Parathyroid adenoma (tissue), 2 donors: ENCODE data around the gene SLC17A3.

Experiments
- H2AFZ ChIP-seq: fragments of 300-600 bp; sonication (generic); one replicate; pipeline ENCODE4 v1.7.0; 2017; ENCODE audit warnings: antibody characterized with exemption, mild to moderate bottlenecking
- H3K27ac ChIP-seq: fragments of 300-600 bp; sonication (generic); one replicate; pipeline ENCODE4 v1.7.0; 2017
- H3K27me3 ChIP-seq: fragments of 300-600 bp; sonication (generic); one replicate; pipeline ENCODE4 v1.7.0; 2017; ENCODE audit warnings: low read length; ENCODE audit not compliant: control insufficient read depth, insufficient read depth
- H3K36me3 ChIP-seq: fragments of 300-600 bp; sonication (generic); one replicate; pipeline ENCODE4 v1.7.0; 2017; ENCODE audit warnings: low read length; ENCODE audit not compliant: control insufficient read depth, insufficient read depth
- H3K4me1 ChIP-seq: fragments of 300-600 bp; sonication (generic); one replicate; pipeline ENCODE4 v1.7.0; 2017; ENCODE audit warnings: control low read depth
- H3K4me2 ChIP-seq: fragments of 300-600 bp; sonication (generic); one replicate; pipeline ENCODE4 v1.7.0; 2017; ENCODE audit warnings: low read length
- H3K4me3 ChIP-seq: fragments of 300-600 bp; sonication (generic); one replicate; pipeline ENCODE4 v1.7.0; 2017; ENCODE audit warnings: low read depth, low read length
- H3K79me2 ChIP-seq: fragments of 300-600 bp; sonication (generic); one replicate; pipeline ENCODE4 v1.7.0; 2017; ENCODE audit warnings: control low read depth
- H3K9ac ChIP-seq: fragments of 300-600 bp; sonication (generic); one replicate; pipeline ENCODE4 v1.7.0; 2017; ENCODE audit warnings: mild to moderate bottlenecking
- H3K9me3 ChIP-seq: fragments of 300-600 bp; sonication (generic); one replicate; pipeline ENCODE4 v1.7.0; 2017; ENCODE audit warnings: low read length; ENCODE audit not compliant: control insufficient read depth
- CTCF ChIP-seq: fragments of 300-600 bp; sonication (generic); IDR thresholded peaks from one replicate; pipeline ENCODE4 v1.7.0; 2017; ENCODE audit warnings: antibody characterized with exemption, mild to moderate bottlenecking
- donor health status: primary hyperparathyroidism.

Gene SLC17A3

GRCh38 chr6:25874118-25874517 is at the start of gene SLC17A3:
SLC17A3 (minus strand) TSS chr6:25874243; CDS start chr6:25868387, 5,856 bp downstream.
- Histone ChIP-seq H3K36me3 (no peaks in the 10 kb centered on the region), H3K4me2 (no peak within 1 kb of the TSS), H3K79me2 (no peaks in the 10 kb centered on the region), H3K9ac (no peak within 1 kb of the TSS), H3K27me3 (no peaks in the 10 kb centered on the region), H3K27ac (no peak within 1 kb of the TSS), H3K4me1 (no peaks in the 10 kb centered on the region), H3K9me3 (no peaks in the 10 kb centered on the region), H3K4me3 (no peak within 1 kb of the TSS), H2AFZ (no peak within 1 kb of the TSS)
- TF ChIP-seq CTCF: no peak

- H3K4me3 ChIP-seq: no peak overlapping the region
- no peak for TF ChIP-seq CTCF
- H3K4me1 ChIP-seq: no peaks in the 10 kb centered on the region
- H3K4me2 ChIP-seq: no peak overlapping the region
- H3K27me3 ChIP-seq: no peaks in the 10 kb centered on the region
- H3K79me2 ChIP-seq: no peaks in the 10 kb centered on the region
- no peak overlapping the region for H3K27ac ChIP-seq
- no peak overlapping the region for H3K9ac ChIP-seq
- no peaks in the 10 kb centered on the region for H3K9me3 ChIP-seq
- H3K36me3 ChIP-seq: no peaks in the 10 kb centered on the region
- no peak overlapping the region for H2AFZ ChIP-seq
Observed at GRCh38 chr6:25922301-25922700, 48.3 kb upstream of the SLC17A3 start.

- no peak overlapping the region for H3K4me2 ChIP-seq
- H3K36me3 ChIP-seq: no peaks in the 10 kb centered on the region
- no peaks in the 10 kb centered on the region for H3K79me2 ChIP-seq
- TF ChIP-seq CTCF: no peak
- H3K27me3 ChIP-seq: no peaks in the 10 kb centered on the region
- no peaks in the 10 kb centered on the region for H3K4me1 ChIP-seq
- no peaks in the 10 kb centered on the region for H3K9me3 ChIP-seq
- no peak overlapping the region for H3K9ac ChIP-seq
- H2AFZ ChIP-seq: no peak overlapping the region
- H3K27ac ChIP-seq: no peak overlapping the region
- no peak overlapping the region for H3K4me3 ChIP-seq
Observed at GRCh38 chr6:25921525-25922203, 47.6 kb upstream of the SLC17A3 start.

GRCh38 chr6:25919657-25920056 is 45.6 kb upstream of the SLC17A3 start:
- H3K9me3 ChIP-seq: no peaks in the 10 kb centered on the region
- H3K4me2 ChIP-seq: no peak overlapping the region
- H3K79me2 ChIP-seq: no peaks in the 10 kb centered on the region
- H3K4me1 ChIP-seq: no peaks in the 10 kb centered on the region
- no peaks in the 10 kb centered on the region for H3K27me3 ChIP-seq
- no peak overlapping the region for H3K9ac ChIP-seq
- TF ChIP-seq CTCF: no peak
- no peaks in the 10 kb centered on the region for H3K36me3 ChIP-seq
- no peak overlapping the region for H3K27ac ChIP-seq
- H3K4me3 ChIP-seq: no peak overlapping the region
- H2AFZ ChIP-seq: no peak overlapping the region

GRCh38 chr6:25918083-25918683 is 44.1 kb upstream of the SLC17A3 start:
- no peaks in the 10 kb centered on the region for H3K9me3 ChIP-seq
- H3K27me3 ChIP-seq: no peaks in the 10 kb centered on the region
- H3K9ac ChIP-seq: no peak overlapping the region
- no peak overlapping the region for H3K27ac ChIP-seq
- no peaks in the 10 kb centered on the region for H3K4me1 ChIP-seq
- H3K36me3 ChIP-seq: no peaks in the 10 kb centered on the region
- H3K4me3 ChIP-seq: no peak overlapping the region
- no peak overlapping the region for H3K4me2 ChIP-seq
- H3K79me2 ChIP-seq: no peaks in the 10 kb centered on the region
- H2AFZ ChIP-seq: no peak overlapping the region
- TF ChIP-seq CTCF: no peak
